Fibroblast of pulmonary artery (primary cell): ENCODE results near the gene WWOX.

Source experiments
- DNase-seq: peaks from one replicate; pipeline ENCODE4 v3.0.0-alpha.2; 2010; ENCODE audit warnings: low read depth
- H3K4me3 ChIP-seq: replicated peaks from 2 replicates; pipeline ENCODE4 v1.5.1; 2011; ENCODE audit warnings: low read depth, mild to moderate bottlenecking, control low read depth, low read length, moderate library complexity
- TF ChIP-seq, protein P1 (sequence below): IDR thresholded peaks from 2 replicates; pipeline ENCODE4 v1.5.1; 2011; ENCODE audit warnings: mild to moderate bottlenecking, control low read depth, low read length, inconsistent platforms; ENCODE audit errors: missing control alignments

The WWOX gene

DNA sequence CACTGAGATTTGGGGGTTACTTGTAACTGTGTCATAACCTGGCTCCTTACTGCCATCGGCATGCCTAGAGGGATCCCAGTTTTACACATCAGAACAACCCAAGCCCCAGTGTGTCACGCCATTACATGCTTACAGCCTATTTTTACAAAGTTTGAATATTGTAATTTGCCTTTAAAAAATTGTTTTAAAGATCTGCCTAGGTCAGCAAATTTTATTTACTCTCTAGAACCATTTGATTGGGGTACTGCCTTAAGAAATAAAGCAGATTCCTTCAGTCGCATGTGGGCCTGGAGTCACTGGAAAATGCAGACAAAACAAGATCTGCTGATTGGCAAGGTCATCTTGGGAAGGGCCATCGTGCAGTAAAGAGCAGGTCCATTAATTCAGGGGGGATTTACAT, 566.9 kb downstream of the WWOX start:
- no peak overlapping the region for H3K4me3 ChIP-seq
- TF ChIP-seq, protein P1, sequence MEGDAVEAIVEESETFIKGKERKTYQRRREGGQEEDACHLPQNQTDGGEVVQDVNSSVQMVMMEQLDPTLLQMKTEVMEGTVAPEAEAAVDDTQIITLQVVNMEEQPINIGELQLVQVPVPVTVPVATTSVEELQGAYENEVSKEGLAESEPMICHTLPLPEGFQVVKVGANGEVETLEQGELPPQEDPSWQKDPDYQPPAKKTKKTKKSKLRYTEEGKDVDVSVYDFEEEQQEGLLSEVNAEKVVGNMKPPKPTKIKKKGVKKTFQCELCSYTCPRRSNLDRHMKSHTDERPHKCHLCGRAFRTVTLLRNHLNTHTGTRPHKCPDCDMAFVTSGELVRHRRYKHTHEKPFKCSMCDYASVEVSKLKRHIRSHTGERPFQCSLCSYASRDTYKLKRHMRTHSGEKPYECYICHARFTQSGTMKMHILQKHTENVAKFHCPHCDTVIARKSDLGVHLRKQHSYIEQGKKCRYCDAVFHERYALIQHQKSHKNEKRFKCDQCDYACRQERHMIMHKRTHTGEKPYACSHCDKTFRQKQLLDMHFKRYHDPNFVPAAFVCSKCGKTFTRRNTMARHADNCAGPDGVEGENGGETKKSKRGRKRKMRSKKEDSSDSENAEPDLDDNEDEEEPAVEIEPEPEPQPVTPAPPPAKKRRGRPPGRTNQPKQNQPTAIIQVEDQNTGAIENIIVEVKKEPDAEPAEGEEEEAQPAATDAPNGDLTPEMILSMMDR: no peak

GRCh38 chr16:78667675-78668074, 568.2 kb downstream of the WWOX start:
- no peak overlapping the region for H3K4me3 ChIP-seq
- TF ChIP-seq, protein P1: no peak
- no peak for DNase-seq

More for the DNA sequence above, 566.9 kb downstream of the WWOX start:
- no peak for DNase-seq

DNA sequence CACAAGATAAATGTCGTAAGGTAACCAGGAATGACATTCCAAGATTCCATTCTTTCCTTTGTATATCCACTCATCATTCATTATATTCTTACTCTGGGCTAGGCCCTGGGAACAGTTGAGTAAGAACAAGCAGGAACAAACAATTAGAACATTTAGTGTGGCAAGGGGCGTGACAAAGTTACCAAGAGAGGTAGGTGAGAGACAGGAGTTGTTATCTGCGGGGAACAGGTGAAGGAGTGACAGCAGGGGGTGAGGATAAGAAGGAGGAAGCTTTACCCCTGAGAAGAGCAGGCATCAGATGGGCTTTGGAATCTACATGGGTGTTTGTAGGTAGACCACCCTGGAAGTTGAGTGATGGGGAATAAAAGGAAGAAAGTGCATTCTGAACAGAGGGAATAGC, 568.9 kb downstream of the WWOX start:
- TF ChIP-seq, protein P1: no peak
- no peak overlapping the region for H3K4me3 ChIP-seq
- no peak for DNase-seq

- DNase-seq: peak; percentile 44
- no peak overlapping the region for H3K4me3 ChIP-seq
- TF ChIP-seq, protein P1: no peak
Observed at GRCh38 chr16:78669994-78670393, 570.5 kb downstream of the WWOX start.

GRCh38 chr16:78672779-78673556, 573.5 kb downstream of the WWOX start:
- TF ChIP-seq, protein P1: no peak
- no peak overlapping the region for H3K4me3 ChIP-seq
- no peak for DNase-seq

DNA sequence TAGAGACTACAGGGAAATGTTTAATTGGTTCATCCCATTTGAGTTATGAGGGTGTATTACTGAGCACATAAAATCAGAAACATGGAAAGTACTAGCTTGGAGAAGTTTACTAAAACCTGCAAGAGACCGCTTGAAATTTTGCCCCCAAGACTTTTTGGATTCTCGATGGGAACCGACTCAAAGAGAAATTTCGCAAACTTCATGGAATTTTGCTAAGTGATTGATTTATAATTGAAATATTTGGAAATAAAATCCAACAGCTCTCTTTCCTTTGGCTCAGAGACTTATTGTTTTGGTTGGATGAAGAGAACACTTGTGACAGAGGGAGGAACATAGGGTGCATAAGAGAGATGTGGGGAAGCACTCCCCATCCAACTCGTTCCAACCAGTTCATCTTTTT, 574.4 kb downstream of the WWOX start:
- TF ChIP-seq, protein P1: no peak
- DNase-seq: no peak
- H3K4me3 ChIP-seq: no peak overlapping the region

DNA sequence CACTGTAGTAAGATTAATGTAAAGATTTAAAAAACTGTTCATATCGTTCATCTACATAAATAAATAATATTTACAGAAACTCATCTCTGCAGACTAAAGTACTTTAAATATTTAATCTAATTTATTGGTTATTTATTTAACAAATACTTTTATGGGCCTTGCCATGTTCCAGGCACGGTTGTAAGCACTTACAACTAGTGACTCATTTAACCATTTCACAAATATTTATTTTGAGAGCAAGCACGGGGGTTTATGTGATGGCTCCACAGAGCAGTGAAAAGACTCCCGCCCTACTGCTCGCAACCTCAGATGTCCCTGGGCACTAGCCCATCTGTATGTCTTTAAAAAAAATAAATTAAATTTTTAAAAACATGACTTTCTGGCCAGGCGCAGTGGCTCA, 575.9 kb downstream of the WWOX start:
- DNase-seq: no peak
- no peak overlapping the region for H3K4me3 ChIP-seq
- TF ChIP-seq, protein P1: no peak
